ENCODE results near the gene ENAM.

Gene ENAM

GRCh38 chr4:70619778-70620177, 8.8 kb upstream of the ENAM start:
- no peak for TF ChIP-seq CTCF (IDR thresholded peaks at IDR 0.05; ENCODE audit: insufficient read depth, low read depth, low read length, missing control alignments)
- DNase-seq (ENCODE audit: low read depth) = no peak
- no peak overlapping the region for H3K4me3 ChIP-seq (ENCODE audit: low read depth, low read length)

- DNase-seq (ENCODE audit: low read depth) = no peak
- no peak overlapping the region for H3K4me3 ChIP-seq (ENCODE audit: low read depth, low read length)
- no peak for TF ChIP-seq CTCF (IDR thresholded peaks at IDR 0.05; ENCODE audit: insufficient read depth, low read depth, low read length, missing control alignments)
Measured at GRCh38 chr4:70623323-70623722, 5.2 kb upstream of the ENAM start.

GRCh38 chr4:70624226-70624793, 4.2 kb upstream of the ENAM start:
- TF ChIP-seq CTCF (IDR thresholded peaks at IDR 0.05; ENCODE audit: insufficient read depth, low read depth, low read length, missing control alignments) = no peak
- no peak overlapping the region for H3K4me3 ChIP-seq (ENCODE audit: low read depth, low read length)
- DNase-seq (ENCODE audit: low read depth) = no peak

GRCh38 chr4:70627620-70628019, 924 bp upstream of the ENAM start:
- DNase-seq (ENCODE audit: low read depth) = no peak
- no peak for TF ChIP-seq CTCF (IDR thresholded peaks at IDR 0.05; ENCODE audit: insufficient read depth, low read depth, low read length, missing control alignments)
- no peak overlapping the region for H3K4me3 ChIP-seq (ENCODE audit: low read depth, low read length)

GRCh38 chr4:70629469-70630090, 1.0 kb downstream of the ENAM start:
- no peak for DNase-seq (ENCODE audit: low read depth)
- no peak for TF ChIP-seq CTCF (IDR thresholded peaks at IDR 0.05; ENCODE audit: insufficient read depth, low read depth, low read length, missing control alignments)

GRCh38 chr4:70630162-70630561, 1.6 kb downstream of the ENAM start:
- no peak for DNase-seq (ENCODE audit: low read depth)
- TF ChIP-seq CTCF (IDR thresholded peaks at IDR 0.05; ENCODE audit: insufficient read depth, low read depth, low read length, missing control alignments) = no peak
- H3K4me3 ChIP-seq (ENCODE audit: low read depth, low read length) = no peak overlapping the region

More at GRCh38 chr4:70629469-70630090, 1.0 kb downstream of the ENAM start:
- no peak overlapping the region for H3K4me3 ChIP-seq (ENCODE audit: low read depth, low read length)

- H3K4me3 ChIP-seq (ENCODE audit: low read depth, low read length) = no peak overlapping the region
- no peak for DNase-seq (ENCODE audit: low read depth)
- TF ChIP-seq CTCF (IDR thresholded peaks at IDR 0.05; ENCODE audit: insufficient read depth, low read depth, low read length, missing control alignments) = no peak
Measured at GRCh38 chr4:70632028-70632427, 3.5 kb downstream of the ENAM start.
